ENCODE results near the gene CCBE1. TPM values are rescaled to one million over a fixed set of nuclear protein-coding genes. Genes with fewer than 3 reads are reported as not detected.

Gene CCBE1
- total and polyA plus RNA-seq, 2 of the 4 experiments (the other 2 are of a cell fraction) = 64.8 to 148 TPM

- CTCF ChIA-PET = no interaction called here
These were observed 1.7 kb downstream of the CCBE1 start for GRCh38 chr18:59695551-59695950.

More at GRCh38 chr18:59695551-59695950, 1.7 kb downstream of the CCBE1 start:
- H2BK20ac ChIP-seq (ENCODE audit: low read depth, low read length) = peak overlapping the region; percentile 21; the same call in 1 of the 2 replicates
- H2AK5ac ChIP-seq (ENCODE audit: low read depth, low read length) = peak overlapping the region; percentile 56
- 0 out of 2 replicates have a peak, but pooled peaks cover 2% of the 10 kb centered on the region for H4K20me1 ChIP-seq (ENCODE audit: insufficient read depth, low read length)
- dilution Hi-C loops (cut with HindIII; ENCODE audit: low sequenced_read_pairs, unreplicated experiment) (no loop called here), in situ Hi-C loops (cut with MboI; ENCODE audit: low sequenced_read_pairs) (loop anchor here (10.0 kb wide), 2 partner anchors 61 to 231 kb away; no protein-coding TSS in a partner anchor), intact Hi-C loops (cut with micrococcal nuclease) (loop anchor here (10.0 kb wide), 2 partner anchors 49 to 209 kb away; no protein-coding TSS in a partner anchor)
- no peak overlapping the region for H2BK5ac ChIP-seq (ENCODE audit: low read depth, low read length, poor library complexity, severe bottlenecking)
- H3K56ac ChIP-seq (ENCODE audit: extremely low read depth, insufficient read depth, low read length) = no peak overlapping the region
- H3K18ac ChIP-seq (ENCODE audit: low read depth, low read length) = peak overlapping the region; percentile 77; the same call in 1 of the 2 replicates
- DNase-seq (no peak), ATAC-seq (ENCODE audit: low read depth) (no peak)
- H3K27ac ChIP-seq (ENCODE audit: insufficient read depth, low read length) = no peak overlapping the region
- 0 out of 2 replicates have a peak overlapping the region, but pooled peaks have one; percentile 4 for H3K14ac ChIP-seq (replicated peaks; ENCODE audit: low read depth, low read length)
- peaks cover 24 to 60% of the 10 kb centered on the region in 2 experiments for H3K79me1 ChIP-seq (ENCODE audit: low read depth in 1 of 2, low read length in 2 of 2)
- no peak for TF ChIP-seq USF2 (IDR thresholded peaks at IDR 0.05; ENCODE audit: low read depth, low read length)
- no peak for TF ChIP-seq SMC3 (IDR thresholded peaks at IDR 0.05; ENCODE audit: low read depth, low read length)
- no peak for TF ChIP-seq BHLHE40 (IDR thresholded peaks at IDR 0.05; ENCODE audit: low read depth, low read length)
- no peak for TF ChIP-seq CEBPB (IDR thresholded peaks at IDR 0.05; ENCODE audit: low read depth, low read length)
- no peak for TF ChIP-seq MAFK (IDR thresholded peaks at IDR 0.05; ENCODE audit: low read depth, low read length)
- no peak for TF ChIP-seq NFE2L2 (IDR thresholded peaks at IDR 0.05; ENCODE audit: low read depth, low read length)
- TF ChIP-seq MXI1 (IDR thresholded peaks at IDR 0.05; ENCODE audit: borderline replicate concordance, low read depth, low read length) = no peak
- no peak for TF ChIP-seq POLR2A (IDR thresholded peaks at IDR 0.05; ENCODE audit: low read depth, low read length)
- TF ChIP-seq RCOR1 (IDR thresholded peaks at IDR 0.05; ENCODE audit: insufficient replicate concordance, low read length) = no peak
- TF ChIP-seq RFX5 (IDR thresholded peaks at IDR 0.05; ENCODE audit: low read depth, low read length) = no peak
- TF ChIP-seq MAZ (IDR thresholded peaks at IDR 0.05; ENCODE audit: borderline replicate concordance, low read depth, low read length) = no peak
- no peak for TF ChIP-seq RAD21 (IDR thresholded peaks at IDR 0.05; ENCODE audit: low read length)
- TF ChIP-seq CTCF (conservative IDR thresholded peaks at IDR 0.05; ENCODE audit: low read depth, low read length) = no peak
- no peak for TF ChIP-seq FOS (IDR thresholded peaks at IDR 0.05; ENCODE audit: low read depth, low read length)
- TF ChIP-seq ELK1 (IDR thresholded peaks at IDR 0.05; ENCODE audit: borderline replicate concordance, low read depth, low read length) = no peak
- no peak for TF ChIP-seq CHD1 (IDR thresholded peaks at IDR 0.05; ENCODE audit: low read depth, low read length)
- 0 out of 2 replicates have a peak overlapping the region, but pooled peaks have one; percentile 73 for H3K9ac ChIP-seq (ENCODE audit: low read depth, low read length)
- no peak overlapping the region for H2AFZ ChIP-seq (replicated peaks; ENCODE audit: low read length, poor library complexity)
- H3K4ac ChIP-seq (ENCODE audit: low read depth, low read length) = peak overlapping the region; percentile 55
- H3K4me3 ChIP-seq (ENCODE audit: insufficient read depth, low read depth, low read length) = peak overlapping the region; percentile 71
- H3K4me2 ChIP-seq (ENCODE audit: low read depth, low read length) = peak overlapping the region; percentile 94; the same call in 1 of the 2 replicates
- H3K23ac ChIP-seq (ENCODE audit: low read depth, low read length) = peak overlapping the region; percentile 6; the same call in 1 of the 2 replicates
- no TSS peak for BruUV-seq (replicated peaks)
- H3K4me1 ChIP-seq (ENCODE audit: control insufficient read depth, insufficient read depth, low read length) = peaks cover 23% of the 10 kb centered on the region
- H4K8ac ChIP-seq (ENCODE audit: low read depth in 2 of 2, low read length in 2 of 2) = peak overlapping the region in 1 of 2 experiments; percentile 75; a peak in 1 of 4 replicates
- H3K9me1 ChIP-seq (ENCODE audit: insufficient read depth, low read length) = peaks cover 12% of the 10 kb centered on the region; the same call in 1 of the 2 replicates
- no peak overlapping the region for H4K5ac ChIP-seq (ENCODE audit: low read depth, low read length)
- H2BK15ac ChIP-seq (ENCODE audit: low read depth, low read length) = no peak overlapping the region; the same call in 2 of the 3 replicates
- 0 out of 2 replicates have a peak overlapping the region, but pooled peaks have one; percentile 5 for H4K91ac ChIP-seq (ENCODE audit: insufficient read depth, low read depth, low read length)
- no peak overlapping the region for H2BK120ac ChIP-seq (ENCODE audit: low read depth, low read length)
- 43% methylated on average over 5 of the region's 8 CpGs; no CpG with 5 or more reads in 1 of the 2 experiments for WGBS, 2 experiments (ENCODE audit: extremely low coverage in 2 of 2, insufficient read length in 1 of 2)
- no peaks in the 10 kb centered on the region for H3K9me3 ChIP-seq (ENCODE audit: control insufficient read depth, insufficient read depth, low read length)
- no peaks in the 10 kb centered on the region for H3K36me3 ChIP-seq (ENCODE audit: control insufficient read depth, insufficient read depth, low read length)
- POLR2A ChIA-PET (ENCODE audit: unreplicated experiment) = no interaction called here
- no peak overlapping the region for H2AK9ac ChIP-seq (replicated peaks; ENCODE audit: low read depth, low read length, poor library complexity)
- H3K27me3 ChIP-seq (ENCODE audit: control insufficient read depth, insufficient read depth, low read length) = no peaks in the 10 kb centered on the region

Data from IMR-90 (cell line).